ENCODE results near the gene EHMT1. TPM values are rescaled to one million over a fixed set of nuclear protein-coding genes. Genes with fewer than 3 reads are reported as not detected.
"Not testable (repeated sequence)": the region's sequence is repeated elsewhere in the genome, so short reads cannot be mapped to it uniquely, and the experiment has no call there.

EHMT1 gene
- total RNA-seq, 1 donor from 2014 or later, result 64.5 TPM

GRCh38 chr9:137876269-137876668 lies 257.5 kb downstream of the EHMT1 start:
- Histone ChIP-seq H3K4me3 (ENCODE audit: insufficient read depth, low read depth, low read length) (no peak overlapping the region), H3K9me3 (ENCODE audit: insufficient read depth, low read depth, low read length) (no peaks in the 10 kb centered on the region), H3K4me1 (ENCODE audit: insufficient read depth, low read length) (no peaks in the 10 kb centered on the region), H3K36me3 (ENCODE audit: insufficient read depth, low read length) (no peaks in the 10 kb centered on the region), H4K20me1 (ENCODE audit: insufficient read depth, low read length) (no peaks in the 10 kb centered on the region), H3K27me3 (ENCODE audit: insufficient read depth, low read length) (no peaks in the 10 kb centered on the region), H2AFZ (ENCODE audit: low read depth, low read length) (no peak overlapping the region), H3K79me2 (ENCODE audit: insufficient read depth, low read length) (no peaks in the 10 kb centered on the region), H3K27ac (ENCODE audit: low read depth, low read length) (no peak overlapping the region), H3K4me2 (ENCODE audit: low read length) (no peak overlapping the region), H3K9ac (ENCODE audit: low read length) (no peak overlapping the region)
- peak overlapping the region; percentile 69 for H3K4me3 Mint-ChIP-seq (ENCODE audit: unreplicated experiment)
- TF ChIP-seq EZH2 (IDR thresholded peaks at IDR 0.05; ENCODE audit: insufficient read depth, low read length) (no peak), CTCF (IDR thresholded peaks at IDR 0.05; ENCODE audit: insufficient read depth, low read depth, low read length) (no peak)
- H3K27ac Mint-ChIP-seq (ENCODE audit: unreplicated experiment), result no peak overlapping the region
- H3K4me1 Mint-ChIP-seq (ENCODE audit: low read depth, unreplicated experiment), result no peaks in the 10 kb centered on the region
- DNase-seq (ENCODE audit: low read depth) (no peak), FAIRE-seq (no peak)
- no peaks in the 10 kb centered on the region for H3K36me3 Mint-ChIP-seq (ENCODE audit: low read depth, unreplicated experiment)
- peaks cover 36% of the 10 kb centered on the region for H3K27me3 Mint-ChIP-seq (ENCODE audit: low read depth, unreplicated experiment)
- H3K9me3 Mint-ChIP-seq (ENCODE audit: unreplicated experiment), result peaks cover 10% of the 10 kb centered on the region

DNA sequence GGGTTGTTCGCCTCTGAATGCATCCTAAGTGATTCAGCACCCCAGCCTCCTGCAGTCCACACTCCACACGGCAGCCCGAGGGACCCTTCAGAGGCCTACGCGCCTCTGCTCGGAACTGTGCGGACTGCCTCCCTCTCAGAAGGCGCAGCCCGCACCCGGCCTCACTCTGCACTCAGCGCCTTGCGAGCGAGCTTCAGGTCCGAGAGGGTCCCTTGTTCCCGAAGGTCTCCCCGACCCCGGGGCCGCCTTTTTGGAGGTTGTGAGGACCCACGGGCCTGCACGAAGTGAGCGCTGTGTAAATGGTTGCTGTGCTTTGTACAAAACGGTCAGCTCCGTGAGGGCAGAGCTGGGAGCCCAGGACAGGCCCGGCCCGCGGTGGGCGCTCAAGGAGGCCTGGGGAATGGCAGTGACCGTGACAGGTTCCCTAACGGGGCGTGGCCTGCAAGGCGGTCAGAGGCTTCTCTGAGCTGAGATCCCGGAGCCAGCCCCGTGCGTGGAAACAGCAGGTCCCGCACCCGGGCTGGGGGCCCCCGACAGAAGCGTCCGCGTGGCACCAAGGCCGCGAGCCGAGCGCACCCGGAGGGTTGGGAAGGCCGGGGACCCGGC lies 258.1 kb downstream of the EHMT1 start:
- Histone ChIP-seq H4K20me1 (ENCODE audit: insufficient read depth, low read length) (no peaks in the 10 kb centered on the region), H3K79me2 (ENCODE audit: insufficient read depth, low read length) (no peaks in the 10 kb centered on the region), H3K27ac (ENCODE audit: low read depth, low read length) (no peak overlapping the region), H3K27me3 (ENCODE audit: insufficient read depth, low read length) (no peaks in the 10 kb centered on the region), H3K4me1 (ENCODE audit: insufficient read depth, low read length) (no peaks in the 10 kb centered on the region), H3K9ac (ENCODE audit: low read length) (no peak overlapping the region), H3K36me3 (ENCODE audit: insufficient read depth, low read length) (no peaks in the 10 kb centered on the region), H2AFZ (ENCODE audit: low read depth, low read length) (no peak overlapping the region), H3K4me2 (ENCODE audit: low read length) (no peak overlapping the region), H3K9me3 (ENCODE audit: insufficient read depth, low read depth, low read length) (no peaks in the 10 kb centered on the region), H3K4me3 (ENCODE audit: insufficient read depth, low read depth, low read length) (no peak overlapping the region)
- DNase-seq (ENCODE audit: low read depth) (no peak), FAIRE-seq (no peak)
- Mint-ChIP-seq H3K9me3 (ENCODE audit: unreplicated experiment) (peaks cover 10% of the 10 kb centered on the region), H3K27ac (ENCODE audit: unreplicated experiment) (no peak overlapping the region), H3K36me3 (ENCODE audit: low read depth, unreplicated experiment) (no peaks in the 10 kb centered on the region), H3K4me3 (ENCODE audit: unreplicated experiment) (no peak overlapping the region), H3K27me3 (ENCODE audit: low read depth, unreplicated experiment) (peaks cover 36% of the 10 kb centered on the region), H3K4me1 (ENCODE audit: low read depth, unreplicated experiment) (no peaks in the 10 kb centered on the region)
- TF ChIP-seq CTCF (IDR thresholded peaks at IDR 0.05; ENCODE audit: insufficient read depth, low read depth, low read length), result no peak
- no peak for TF ChIP-seq EZH2 (IDR thresholded peaks at IDR 0.05; ENCODE audit: insufficient read depth, low read length)

GRCh38 chr9:137877506-137878122 lies 258.8 kb downstream of the EHMT1 start, which contains the start of gene CACNA1B:
CACNA1B (plus strand) TSS chr9:137877782; CDS start chr9:137877934, 152 bp downstream.
- FAIRE-seq; H3K9me3 ChIP-seq (ENCODE audit: insufficient read depth, low read depth, low read length); H3K4me1 ChIP-seq (ENCODE audit: insufficient read depth, low read length); H3K79me2 ChIP-seq (ENCODE audit: insufficient read depth, low read length); H4K20me1 ChIP-seq (ENCODE audit: insufficient read depth, low read length); H3K36me3 Mint-ChIP-seq (ENCODE audit: low read depth, unreplicated experiment); H3K9ac ChIP-seq (ENCODE audit: low read length); H3K36me3 ChIP-seq (ENCODE audit: insufficient read depth, low read length); H3K27ac ChIP-seq (ENCODE audit: low read depth, low read length); H3K27me3 ChIP-seq (ENCODE audit: insufficient read depth, low read length); H3K4me1 Mint-ChIP-seq (ENCODE audit: low read depth, unreplicated experiment); H3K4me3 Mint-ChIP-seq (ENCODE audit: unreplicated experiment); DNase-seq (ENCODE audit: low read depth); H3K27ac Mint-ChIP-seq (ENCODE audit: unreplicated experiment): not testable (repeated sequence)
- Histone ChIP-seq H2AFZ (ENCODE audit: low read depth, low read length) (peak within 1 kb of the TSS; percentile 63), H3K4me2 (ENCODE audit: low read length) (peak within 1 kb of the TSS; percentile 83), H3K4me3 (ENCODE audit: insufficient read depth, low read depth, low read length) (peak within 1 kb of the TSS; percentile 37)
- Mint-ChIP-seq H3K9me3 (ENCODE audit: unreplicated experiment) (peaks cover 10% of the 10 kb centered on the region), H3K27me3 (ENCODE audit: low read depth, unreplicated experiment) (peaks cover 36% of the 10 kb centered on the region)

Measured in astrocyte (in vitro differentiated cells and primary cell).